Measurements from ENCODE around the gene RHOBTB3.
A peak's percentile ranks its signal among the peaks of the same experiment; 100 is the strongest.

Gene RHOBTB3

GRCh38 chr5:95763941-95764340, 32.8 kb downstream of the RHOBTB3 start:
- DNase-seq (ENCODE audit: low read depth), result no peak

- no peak for DNase-seq (ENCODE audit: low read depth)
These were observed 37.6 kb downstream of the RHOBTB3 start for GRCh38 chr5:95768731-95769130.

GRCh38 chr5:95770830-95771708, 39.9 kb downstream of the RHOBTB3 start:
- no peak for DNase-seq (ENCODE audit: low read depth)

- no peak for DNase-seq (ENCODE audit: low read depth)
These were observed 40.8 kb downstream of the RHOBTB3 start for GRCh38 chr5:95771892-95772291.

- DNase-seq (ENCODE audit: low read depth), result no peak
These were observed 42.4 kb downstream of the RHOBTB3 start for GRCh38 chr5:95773335-95774059.

- DNase-seq (ENCODE audit: low read depth), result no peak
These were observed 46.3 kb downstream of the RHOBTB3 start for GRCh38 chr5:95777441-95777840.

GRCh38 chr5:95778713-95779436, 47.7 kb downstream of the RHOBTB3 start:
- no peak for DNase-seq (ENCODE audit: low read depth)

- DNase-seq (ENCODE audit: low read depth), result no peak
These were observed 48.5 kb downstream of the RHOBTB3 start for GRCh38 chr5:95779611-95780010.

GRCh38 chr5:95780597-95780996, 49.5 kb downstream of the RHOBTB3 start:
- DNase-seq (ENCODE audit: low read depth), result no peak

- DNase-seq (ENCODE audit: low read depth), result peak; percentile 52
These were observed 50.0 kb downstream of the RHOBTB3 start for GRCh38 chr5:95781101-95781583.

- no peak for DNase-seq (ENCODE audit: low read depth)
These were observed 51.0 kb downstream of the RHOBTB3 start for GRCh38 chr5:95782181-95782580.

GRCh38 chr5:95783661-95784060, 52.5 kb downstream of the RHOBTB3 start:
- DNase-seq (ENCODE audit: low read depth), result no peak

GRCh38 chr5:95784514-95785302, 53.6 kb downstream of the RHOBTB3 start:
- no peak for DNase-seq (ENCODE audit: low read depth)

- DNase-seq (ENCODE audit: low read depth), result no peak
These were observed 55.8 kb downstream of the RHOBTB3 start for GRCh38 chr5:95786821-95787418.

GRCh38 chr5:95788493-95788892, 57.4 kb downstream of the RHOBTB3 start:
- no peak for DNase-seq (ENCODE audit: low read depth)

- DNase-seq (ENCODE audit: low read depth), result no peak
These were observed 60.6 kb downstream of the RHOBTB3 start for GRCh38 chr5:95791751-95792150.

GRCh38 chr5:95794070-95794516, 63.0 kb downstream of the RHOBTB3 start:
- no peak for DNase-seq (ENCODE audit: low read depth)

GRCh38 chr5:95797301-95797700, 66.2 kb downstream of the RHOBTB3 start:
- no peak for DNase-seq (ENCODE audit: low read depth)

GRCh38 chr5:95798048-95798447, 66.9 kb downstream of the RHOBTB3 start:
- DNase-seq (ENCODE audit: low read depth), result no peak

GRCh38 chr5:95798545-95798944, 67.4 kb downstream of the RHOBTB3 start:
- DNase-seq (ENCODE audit: low read depth), result no peak

- no peak for DNase-seq (ENCODE audit: low read depth)
These were observed 68.2 kb downstream of the RHOBTB3 start for GRCh38 chr5:95799191-95799835.

All from stimulated activated CD8-positive, alpha-beta memory T cell treated with anti-CD3 and anti-CD28 coated beads, Interleukin-15, amount 100 ng/mL, for 1 hour (primary cell).